ENCODE measurements around the gene TEAD1.
A peak's percentile ranks its signal among the peaks of the same experiment; 100 is the strongest.

Gene TEAD1

DNA sequence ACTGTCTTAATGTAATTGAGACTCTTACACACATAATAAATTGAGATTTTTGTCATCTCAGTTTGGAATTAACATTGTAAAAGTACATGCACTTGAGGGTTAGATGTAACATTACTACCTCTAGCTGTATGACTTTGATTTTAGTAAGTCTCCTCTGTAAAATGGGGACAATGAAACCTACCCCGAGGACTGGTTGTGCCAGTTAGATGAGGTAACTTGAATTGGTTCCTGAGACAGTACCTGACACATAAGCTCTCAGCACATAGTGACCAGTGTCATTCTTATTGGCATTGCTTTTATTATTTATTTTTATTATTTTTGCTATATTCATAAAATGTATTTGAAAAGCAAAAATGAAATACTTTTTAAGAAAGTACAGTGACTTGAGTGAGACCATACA lies 114.8 kb downstream of the TEAD1 start:
- no peak for DNase-seq (ENCODE audit: low spot score)

DNA sequence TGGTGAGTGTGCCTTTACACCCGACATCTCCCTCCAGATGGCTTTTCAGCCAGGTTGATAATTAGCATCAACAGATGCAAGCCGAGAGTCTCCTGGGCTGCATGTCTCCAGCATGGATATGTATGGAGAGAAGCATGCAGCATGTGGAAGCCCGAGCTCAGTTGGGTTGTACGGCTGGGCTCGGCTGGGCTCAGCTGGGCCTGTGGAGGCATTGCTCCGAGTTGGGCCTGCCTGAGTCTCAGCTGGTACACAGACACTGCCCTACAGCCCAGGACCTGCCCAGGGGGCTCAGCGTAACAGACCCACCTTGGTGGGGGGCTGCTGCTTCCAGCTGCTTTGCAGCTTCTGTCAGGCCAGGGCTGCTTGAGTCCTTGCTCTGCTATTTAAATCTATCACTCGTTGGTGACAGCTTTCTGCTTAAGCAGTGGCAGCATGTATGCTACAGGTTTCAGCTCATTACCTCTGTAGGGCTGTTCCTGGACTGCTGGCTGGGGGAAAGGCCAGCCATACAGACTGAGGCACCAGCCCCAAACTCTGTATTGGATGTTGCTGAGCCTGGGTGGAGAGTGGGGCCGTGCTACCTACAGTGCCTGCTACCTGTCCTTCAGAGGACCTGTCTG lies 115.5 kb downstream of the TEAD1 start:
- DNase-seq (ENCODE audit: low spot score) = no peak

DNA sequence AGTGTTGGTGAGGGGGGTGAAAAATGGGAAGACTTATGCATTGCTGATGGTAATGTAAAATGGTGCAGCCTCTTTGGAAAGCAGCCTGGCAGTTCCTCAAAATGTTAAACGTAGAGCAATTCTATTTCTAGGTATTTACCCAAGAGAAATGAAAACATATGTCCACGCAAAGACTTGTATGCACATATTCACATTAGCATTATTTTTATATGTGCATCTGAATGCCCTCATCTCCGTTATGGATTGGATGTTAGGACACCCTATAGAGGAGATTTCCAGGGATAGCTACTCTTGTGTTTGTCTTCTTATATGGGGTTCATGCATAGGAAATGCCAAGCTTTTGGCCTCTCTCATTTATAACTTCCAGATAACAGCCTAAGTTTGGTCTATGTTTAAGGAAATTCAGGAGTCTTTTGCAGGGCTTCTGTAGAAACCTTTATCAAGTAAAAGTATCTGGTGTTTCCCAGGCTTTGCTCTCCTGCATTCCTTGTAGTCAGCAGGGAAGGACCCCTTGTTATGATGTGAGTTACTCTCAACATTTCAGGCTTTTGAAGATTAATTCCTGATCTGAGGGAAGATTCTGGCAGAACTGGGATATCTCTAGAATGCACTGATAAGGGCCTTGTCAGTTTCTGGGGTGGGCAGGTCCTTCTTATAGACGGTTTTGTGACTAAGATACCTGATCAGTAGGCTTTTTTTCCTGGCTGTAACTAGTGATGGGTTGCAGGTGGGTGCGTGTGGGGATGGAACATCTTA lies 116.8 kb downstream of the TEAD1 start:
- DNase-seq (ENCODE audit: low spot score) = no peak

DNA sequence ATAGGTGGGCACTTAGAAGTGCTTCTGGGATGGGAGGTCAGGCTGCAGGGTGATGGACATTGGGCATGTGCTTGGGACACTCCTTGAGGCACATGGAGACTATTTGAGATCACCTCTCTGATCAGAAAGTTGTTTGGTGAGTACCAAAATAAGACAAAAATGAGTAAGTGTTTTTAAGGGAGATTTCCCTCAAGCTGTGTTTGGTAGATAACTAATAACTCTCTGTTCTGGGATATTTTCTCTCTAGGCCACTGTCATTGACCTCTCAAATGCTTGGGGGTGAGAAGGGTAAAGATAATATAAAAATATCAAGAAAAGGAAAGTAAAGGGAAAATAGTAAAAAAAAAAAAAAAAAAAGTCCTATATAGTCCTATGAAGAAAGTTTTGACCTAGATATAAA lies 117.8 kb downstream of the TEAD1 start:
- no peak for DNase-seq (ENCODE audit: low spot score)

DNA sequence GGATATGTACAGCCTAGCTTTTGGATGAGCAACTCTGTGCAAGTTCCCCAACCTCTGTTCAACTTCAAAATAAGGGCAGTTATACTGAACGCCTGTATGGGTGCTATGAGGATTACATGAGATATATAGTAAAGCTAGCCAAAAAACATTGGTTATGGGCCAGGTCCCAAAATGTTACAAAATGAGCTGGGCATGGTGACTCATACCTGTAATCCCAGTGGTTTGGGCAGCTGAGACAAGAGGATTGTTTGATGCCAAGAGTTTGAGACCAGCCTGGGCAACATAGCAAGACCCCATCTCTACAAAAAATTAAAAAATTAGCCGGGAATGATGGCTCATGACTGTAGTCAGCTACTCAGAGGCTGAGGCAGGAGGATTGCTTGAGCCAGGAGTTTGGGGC lies 118.4 kb downstream of the TEAD1 start:
- DNase-seq (ENCODE audit: low spot score) = no peak

DNA sequence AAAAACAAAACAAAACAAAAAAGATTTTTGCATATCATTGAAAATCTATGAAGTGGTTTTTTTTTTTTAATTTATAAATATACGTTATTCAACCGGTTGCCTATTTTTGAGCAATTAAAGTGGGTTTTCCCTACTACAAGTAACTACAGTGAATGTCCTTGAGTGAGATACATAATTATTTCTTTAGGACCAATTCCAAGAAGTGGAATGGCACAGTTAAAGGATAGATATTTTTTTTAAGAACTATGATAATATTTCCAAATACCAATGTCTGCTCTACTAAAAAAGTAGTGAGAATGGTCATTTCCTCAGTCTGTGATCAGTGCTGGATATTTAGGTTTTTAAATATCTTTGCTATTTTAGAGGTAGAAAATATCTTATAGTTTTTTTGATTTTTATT lies 118.8 kb downstream of the TEAD1 start:
- DNase-seq (ENCODE audit: low spot score) = no peak

DNA sequence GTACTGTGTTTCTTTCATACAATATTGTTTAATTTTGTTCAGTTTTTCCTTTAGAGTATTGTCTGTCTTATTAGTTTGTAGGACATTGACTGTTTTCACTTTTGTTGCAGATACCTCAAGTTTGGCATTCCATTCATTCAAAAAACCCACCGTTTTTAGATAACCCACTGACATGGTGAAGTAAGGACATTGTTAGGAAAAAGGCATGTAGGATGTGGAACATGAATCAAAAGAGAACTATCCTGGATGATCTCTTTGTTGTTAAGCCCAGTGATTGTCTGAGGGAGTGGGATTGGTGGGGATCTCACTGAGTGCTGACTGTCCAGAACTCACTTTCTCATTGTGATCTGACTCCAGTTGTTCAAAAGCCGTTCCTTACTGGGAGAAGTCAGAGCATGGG lies 119.3 kb downstream of the TEAD1 start:
- no peak for DNase-seq (ENCODE audit: low spot score)

DNA sequence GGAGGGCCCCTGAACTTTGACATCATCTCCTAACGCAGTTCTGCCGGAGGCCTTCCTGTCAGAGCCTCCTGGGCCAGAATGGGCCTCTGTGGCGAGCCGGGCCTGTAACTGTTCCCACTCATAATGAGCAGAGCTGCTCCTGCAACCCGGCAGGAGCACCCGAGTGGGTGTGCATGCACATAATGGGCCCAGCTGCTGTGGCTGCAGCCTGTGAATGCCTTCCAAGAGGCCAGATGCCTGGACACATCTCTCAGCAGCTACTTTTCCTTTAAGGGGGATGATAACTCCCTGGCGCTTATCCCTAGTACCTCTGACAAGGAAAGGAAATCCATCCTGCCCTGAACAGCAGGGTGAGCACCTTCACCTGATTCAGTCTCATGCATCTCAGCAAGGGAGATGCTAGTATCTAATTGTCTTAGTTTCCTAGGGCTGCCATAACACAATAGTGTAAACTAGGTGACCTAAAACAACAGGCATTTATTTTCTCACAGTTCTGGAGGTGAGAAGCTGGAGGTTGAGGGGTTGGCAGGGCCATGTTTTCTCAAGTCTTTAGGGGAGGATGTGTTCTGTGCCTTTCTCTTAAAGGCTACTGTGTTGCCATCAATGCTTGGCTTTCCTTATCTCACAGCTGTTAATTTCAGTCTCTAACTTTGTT lies 120.5 kb downstream of the TEAD1 start:
- no peak for DNase-seq (ENCODE audit: low spot score)

DNA sequence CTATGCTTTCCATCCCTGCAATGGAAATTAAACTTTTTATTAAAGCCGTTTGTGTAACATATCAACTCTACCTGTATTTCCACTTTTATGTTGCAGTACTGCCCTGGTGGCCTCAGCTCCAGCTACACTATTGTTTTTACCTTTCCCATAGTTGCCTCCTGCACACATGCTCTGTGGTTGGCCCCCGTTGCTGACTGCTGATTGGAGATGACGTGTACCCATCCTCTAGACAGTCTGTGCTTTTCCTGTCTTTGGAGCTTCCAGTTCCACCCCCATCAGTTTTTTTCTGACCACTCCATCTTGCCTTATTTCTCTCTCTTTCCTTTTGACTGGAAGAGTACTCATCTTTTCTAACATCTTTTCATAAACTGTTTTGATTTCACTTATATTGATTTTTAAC lies 123.8 kb downstream of the TEAD1 start:
- no peak for DNase-seq (ENCODE audit: low spot score)

DNA sequence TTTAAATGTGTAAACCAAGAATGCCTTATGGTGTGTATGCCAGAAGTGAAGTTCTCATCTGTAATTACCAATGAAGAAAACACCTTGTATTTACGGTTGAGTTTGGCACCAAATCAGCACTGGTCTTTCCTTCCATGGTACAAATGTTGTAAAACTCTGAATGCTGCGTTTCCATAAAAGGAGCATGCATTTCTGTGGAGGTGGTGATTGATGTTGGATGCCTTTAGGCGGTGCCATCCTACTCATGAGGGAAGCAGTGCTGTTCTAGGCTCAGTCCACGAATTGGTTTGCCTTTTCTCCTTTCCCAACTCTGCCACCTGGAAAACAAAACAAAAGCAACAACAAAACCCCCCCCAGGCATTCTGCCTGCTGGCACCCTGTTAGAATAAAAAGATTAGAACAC lies 124.4 kb downstream of the TEAD1 start:
- no peak for DNase-seq (ENCODE audit: low spot score)

DNA sequence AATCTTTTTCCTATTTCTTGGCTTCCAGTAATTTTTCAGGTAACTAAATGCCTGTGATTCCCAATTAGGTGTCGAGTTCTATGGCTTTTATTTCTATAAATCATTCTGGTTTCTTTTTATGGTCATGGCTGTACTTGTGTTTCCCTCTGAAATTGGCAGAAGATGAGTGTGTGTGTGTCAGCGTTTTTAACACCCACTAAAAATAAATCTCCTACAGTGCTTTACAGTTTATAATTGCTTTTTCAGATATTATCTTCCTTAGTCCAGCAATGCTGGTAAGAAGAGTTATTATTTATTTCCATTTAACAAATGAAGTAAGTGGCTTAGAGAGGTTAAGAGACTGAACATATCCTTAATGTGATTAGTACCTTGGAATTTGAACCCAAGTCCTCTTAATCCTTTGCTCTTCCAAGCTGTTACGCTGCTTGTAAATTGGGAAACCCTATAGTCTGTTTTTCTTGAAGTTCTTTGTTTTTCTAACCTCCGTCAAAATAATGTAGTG lies 125.2 kb downstream of the TEAD1 start:
- no peak for DNase-seq (ENCODE audit: low spot score)

DNA sequence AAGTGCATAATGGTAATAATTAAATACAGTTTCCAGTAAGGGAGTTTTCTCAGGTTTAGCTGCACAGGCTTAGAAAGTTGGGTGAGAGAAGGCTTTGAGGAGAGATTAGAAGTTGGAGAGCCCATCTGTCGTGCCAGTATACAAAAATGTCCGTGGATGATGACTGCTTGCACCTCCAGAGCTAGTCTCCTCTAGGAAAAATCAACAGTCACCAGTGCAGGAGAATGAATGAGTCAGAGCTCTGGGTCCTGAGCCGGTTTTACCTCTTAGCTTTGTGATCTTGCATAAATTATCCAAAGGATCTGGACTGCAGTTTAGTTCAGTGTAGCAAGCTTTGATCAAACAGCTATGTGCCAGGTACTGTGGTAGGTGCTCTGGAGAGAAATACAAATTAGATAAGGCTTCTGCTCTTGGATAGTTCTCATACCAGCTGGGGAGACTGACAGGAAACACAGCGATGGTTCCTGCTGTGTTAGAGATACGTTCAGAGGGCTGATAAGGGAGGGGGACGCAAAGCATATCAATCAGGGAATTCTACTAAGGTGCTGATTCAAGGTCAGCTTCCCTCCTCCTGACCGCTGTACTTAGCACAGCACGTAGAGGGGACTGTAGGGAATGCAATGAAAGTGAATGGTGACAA lies 125.9 kb downstream of the TEAD1 start:
- DNase-seq (ENCODE audit: low spot score) = peak; percentile 48

DNA sequence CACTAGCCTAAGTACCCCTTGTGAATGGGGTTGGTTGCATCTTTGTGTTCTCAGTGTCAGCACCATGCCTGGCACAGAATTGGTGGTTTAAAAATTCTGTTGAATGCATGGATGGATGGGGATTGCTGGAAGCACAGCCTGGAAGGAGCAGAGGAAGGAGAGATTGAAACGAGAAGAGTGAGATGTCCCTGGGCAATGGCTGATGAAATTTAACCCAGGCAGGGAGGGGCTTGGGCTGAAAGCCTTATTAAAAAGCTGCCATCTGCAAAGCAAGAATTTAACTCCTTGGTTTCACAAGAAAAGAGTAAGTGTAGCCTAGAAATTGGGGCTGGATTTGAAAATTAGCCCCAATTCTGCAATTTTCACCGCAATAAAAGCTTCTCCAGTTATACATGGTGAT lies 126.7 kb downstream of the TEAD1 start:
- no peak for DNase-seq (ENCODE audit: low spot score)

DNA sequence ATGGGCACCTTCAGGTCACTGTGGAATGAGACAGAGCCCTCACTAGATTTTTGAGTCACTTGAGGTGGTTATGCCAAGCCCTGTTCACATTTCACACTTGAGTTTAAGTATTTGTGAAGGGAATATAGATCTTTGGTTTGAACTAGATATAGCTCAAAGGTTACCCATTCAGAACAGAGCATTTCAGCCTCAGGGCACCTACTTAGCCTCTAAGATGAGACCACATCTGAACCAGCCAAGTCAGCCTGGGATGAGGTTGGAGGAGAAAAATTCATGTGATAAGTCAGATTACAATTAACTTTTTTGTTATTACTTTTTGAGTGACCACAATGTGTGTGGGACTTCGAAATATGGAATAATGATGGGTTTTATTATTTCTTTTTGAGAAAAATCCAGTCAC lies 127.8 kb downstream of the TEAD1 start:
- no peak for DNase-seq (ENCODE audit: low spot score)

DNA sequence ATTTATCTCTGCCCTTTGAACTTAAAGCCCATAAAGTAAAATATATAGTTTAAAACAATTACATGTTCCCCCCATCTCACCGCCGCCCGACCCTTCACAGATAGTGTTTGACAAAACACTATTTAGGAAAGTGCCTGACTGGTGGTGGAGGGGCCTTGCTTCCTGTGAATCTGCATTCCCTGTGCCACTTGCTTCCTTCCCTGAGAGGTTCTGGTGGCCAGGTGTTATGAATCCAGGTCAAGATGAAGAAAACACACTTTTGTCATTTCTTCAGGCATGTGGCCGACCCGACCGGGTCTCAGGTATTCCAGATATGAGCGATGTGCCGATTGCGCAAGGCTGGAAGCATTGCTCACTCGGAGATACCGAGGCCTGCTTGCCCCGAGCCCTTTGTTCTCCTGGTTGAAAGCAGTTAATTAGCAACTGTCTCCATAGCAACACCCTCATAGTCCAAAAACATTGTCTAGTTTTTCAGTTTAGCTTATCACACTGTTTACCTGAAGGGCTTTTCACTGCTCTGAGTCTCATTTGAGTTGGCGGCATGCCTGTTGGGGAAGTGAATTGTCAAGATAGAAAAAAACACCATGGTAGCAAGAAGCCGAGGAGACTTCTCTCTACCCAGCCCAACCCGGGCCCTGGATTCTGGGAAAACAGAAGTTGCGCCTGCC lies 128.3 kb downstream of the TEAD1 start:
- DNase-seq (ENCODE audit: low spot score) = peak; percentile 48

DNA sequence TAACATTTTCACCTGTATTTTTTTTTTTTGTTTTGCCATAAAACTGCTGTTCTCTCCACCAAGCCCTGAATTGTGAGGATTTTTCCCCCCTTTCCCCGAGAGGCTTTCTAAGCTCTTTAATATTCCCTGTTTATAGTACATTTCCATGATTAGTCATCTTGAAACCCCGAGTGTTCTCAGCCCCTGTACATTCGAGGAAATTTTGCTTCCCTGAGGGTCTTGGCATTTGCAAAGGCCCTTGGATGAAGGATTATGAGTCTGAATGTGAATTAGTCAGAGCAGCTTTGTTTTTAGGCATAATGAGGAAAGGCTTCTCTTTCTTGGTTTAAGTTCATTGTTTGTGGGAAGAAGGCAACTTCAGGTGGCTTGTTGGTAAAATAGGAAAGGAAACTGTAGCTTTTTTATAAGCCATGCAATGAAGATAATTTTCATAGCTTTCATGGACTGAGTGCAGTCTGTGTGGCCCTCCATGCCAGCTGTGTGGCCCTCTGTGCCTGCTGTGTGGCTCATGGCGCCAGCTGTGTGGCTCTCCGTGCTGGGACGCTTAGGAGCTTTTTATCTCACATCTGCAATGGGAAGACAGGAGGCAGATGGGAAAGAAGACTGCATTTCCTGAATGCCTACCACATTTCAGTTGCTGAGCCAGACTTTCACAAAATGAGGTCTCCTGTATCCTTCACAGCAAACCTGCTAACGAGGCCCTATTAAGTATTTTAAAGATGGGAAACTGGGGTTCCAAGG lies 129.0 kb downstream of the TEAD1 start:
- DNase-seq (ENCODE audit: low spot score) = no peak

DNA sequence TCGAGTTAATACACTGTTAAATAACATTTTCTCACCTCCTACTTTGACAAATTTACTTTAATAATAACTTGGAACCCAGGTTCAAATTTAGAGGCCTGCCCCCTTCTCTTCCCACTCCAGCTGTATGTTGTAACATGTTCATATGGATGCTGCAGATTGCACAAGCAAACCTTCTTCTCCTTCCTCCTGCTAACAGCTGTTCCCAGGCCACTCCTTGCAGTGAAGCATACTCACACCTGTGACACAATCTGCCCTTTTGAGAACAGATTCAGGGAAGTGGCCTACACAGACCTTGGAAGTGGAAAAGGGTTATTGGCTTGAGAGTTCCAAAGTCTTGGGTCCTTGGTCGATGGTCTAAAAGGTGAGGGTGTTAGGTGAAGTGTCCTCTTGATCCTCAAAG lies 131.9 kb downstream of the TEAD1 start:
- no peak for DNase-seq (ENCODE audit: low spot score)

DNA sequence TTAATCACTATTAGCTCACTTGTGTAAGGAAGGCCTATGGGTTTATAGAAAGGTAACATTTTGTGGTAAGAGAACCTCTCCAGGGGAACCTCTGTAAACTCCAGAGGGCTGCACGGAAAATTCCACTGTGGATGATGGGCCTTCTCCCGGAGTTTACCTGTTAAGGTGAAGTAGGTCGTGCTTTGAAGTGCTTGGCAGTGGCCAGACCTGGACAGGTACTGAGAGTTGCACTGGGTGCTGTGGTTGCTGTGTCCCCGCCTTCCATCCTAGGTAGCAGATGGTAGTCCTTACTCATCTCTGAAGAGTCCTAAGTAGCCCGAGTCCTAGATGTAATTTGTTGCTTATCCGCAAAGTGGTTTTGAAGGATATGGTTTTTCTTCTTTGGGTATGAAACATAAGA lies 133.4 kb downstream of the TEAD1 start:
- no peak for DNase-seq (ENCODE audit: low spot score)

DNA sequence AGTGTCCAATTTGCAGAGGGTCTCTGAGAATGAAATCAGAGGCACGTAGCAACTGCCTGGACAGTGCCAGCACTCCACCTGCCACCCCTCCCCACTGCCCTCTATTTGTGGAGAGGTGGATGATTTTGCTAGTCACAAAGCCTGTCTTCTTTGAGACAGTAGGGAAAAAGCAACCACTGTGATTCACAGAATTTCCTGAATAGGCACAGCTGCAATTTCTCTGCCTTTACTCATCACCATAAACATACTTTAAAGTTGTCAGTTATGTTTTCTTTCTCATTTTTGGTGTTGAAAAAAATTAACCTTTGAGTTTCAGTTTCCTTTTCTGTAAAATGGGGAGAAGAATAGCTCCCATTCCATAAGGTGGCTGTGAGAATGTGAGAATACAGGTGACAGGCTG lies 134.3 kb downstream of the TEAD1 start:
- no peak for DNase-seq (ENCODE audit: low spot score)

DNA sequence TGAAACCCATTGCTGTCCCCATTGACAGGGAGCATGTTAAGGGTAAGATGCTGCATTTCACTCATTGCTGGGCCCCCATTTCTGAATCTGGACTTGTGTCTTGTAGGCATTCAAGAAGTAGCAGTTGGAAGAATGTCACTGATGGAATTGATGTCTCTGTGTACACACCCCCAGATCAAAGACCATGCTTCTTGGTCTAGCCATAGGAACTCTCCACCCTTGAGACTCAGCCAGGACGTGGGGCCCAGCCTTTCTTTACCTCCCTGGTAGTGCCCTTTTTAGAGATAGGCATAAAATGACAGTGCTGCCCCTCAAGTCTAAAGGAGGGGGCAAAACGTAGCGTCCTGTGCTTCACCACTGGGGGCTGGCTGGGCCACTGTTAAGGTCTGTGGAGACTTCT lies 135.1 kb downstream of the TEAD1 start:
- DNase-seq (ENCODE audit: low spot score) = no peak

DNA sequence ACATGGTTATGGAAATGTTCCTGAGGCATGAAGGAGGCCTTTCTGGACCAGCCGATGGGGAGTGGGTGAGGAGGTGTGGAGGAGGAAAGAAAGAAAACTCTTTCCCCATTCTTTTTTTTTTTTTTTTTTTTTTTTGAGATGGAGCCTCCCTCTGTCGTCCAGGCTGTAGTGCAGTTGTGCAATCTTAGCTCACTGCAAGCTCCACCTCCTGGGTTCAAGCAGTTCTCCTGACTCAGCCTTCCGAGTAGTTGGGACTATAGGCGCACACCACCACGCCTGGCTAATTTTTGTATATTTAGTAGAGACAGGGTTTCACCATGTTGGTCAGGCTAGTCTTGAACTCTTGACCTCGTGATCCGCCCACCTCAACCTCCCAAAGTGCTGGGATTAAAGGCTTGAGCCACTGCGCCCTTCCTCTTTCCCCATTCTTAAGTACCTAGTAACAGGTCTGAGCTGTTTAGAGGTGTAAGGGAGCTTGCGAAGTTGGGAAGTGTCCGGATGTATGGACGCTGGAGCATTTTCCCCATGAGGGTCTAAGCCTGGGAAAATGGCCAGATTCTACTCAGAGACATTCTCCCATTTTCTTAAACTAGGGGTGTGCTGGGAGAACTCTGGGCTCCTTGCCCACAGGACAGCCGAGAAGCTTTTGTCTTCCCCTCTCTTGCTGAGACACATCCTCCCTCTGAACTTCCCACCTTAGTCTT lies 135.8 kb downstream of the TEAD1 start:
- DNase-seq (ENCODE audit: low spot score) = no peak
